Uterus (tissue), 2 donors: ENCODE measurements around the gene ECHDC1.

Source experiments
- CTCF ChIP-seq, 4 experiments: fragments of 200-600 bp in 2 of 4; fragments of 450-650 bp in 2 of 4; sonication (generic) in 2 of 4; IDR thresholded peaks; one replicate each; pipeline ENCODE4 v1.5.1; 2016 to 2019; ENCODE audit warnings: antibody characterized with exemption in 4 of 4, mild to moderate bottlenecking in 2 of 4, moderate library complexity in 1 of 4
- POLR2A ChIP-seq, 2 donors: fragments of 450-650 bp; IDR thresholded peaks; one replicate each; pipeline ENCODE4 v1.6.1; 2016; ENCODE audit warnings: antibody characterized with exemption in 2 of 2, mild to moderate bottlenecking in 1 of 2, moderate library complexity in 1 of 2

- TF ChIP-seq CTCF (IDR thresholded peaks at IDR 0.05): no peak
- TF ChIP-seq POLR2A (IDR thresholded peaks at IDR 0.05): no peak
Observed at GRCh38 chr6:127298475-127298874, 44.9 kb downstream of the ECHDC1 start.
